PC-3 (cell line): ENCODE results near the gene SRGAP2C.
"Not testable (repeated sequence)": the region's sequence is repeated elsewhere in the genome, so short reads cannot be mapped to it uniquely, and the experiment has no call there.

Source experiments
- CTCF ChIP-seq: fragments of 300-600 bp; sonication (generic); conservative IDR thresholded peaks from 2 replicates; pipeline ENCODE4 v1.5.1; 2017; ENCODE audit warnings: antibody characterized with exemption, low read depth, mild to moderate bottlenecking, low read length
- EZH2phosphoT487 ChIP-seq: fragments of 300-600 bp; sonication (generic); IDR thresholded peaks from 2 replicates; pipeline ENCODE4 v1.6.1; 2018; ENCODE audit warnings: mild to moderate bottlenecking, antibody characterized with exemption, low read length, borderline replicate concordance

GRCh38 chr1:121346654-121347053, 161.9 kb downstream of the SRGAP2C start:
- TF ChIP-seq CTCF, EZH2phosphoT487: not testable (repeated sequence)
